ENCODE results near the gene GPHA2. TPM values are rescaled to one million over a fixed set of nuclear protein-coding genes. Genes with fewer than 3 reads are reported as not detected.

GPHA2 gene
- polyA plus RNA-seq, 3 donors: 3.6 TPM; not detected in 2

Other genes starting within 250 kb of the GPHA2 start
- 1 to 10 TPM; 1.2 to 4.6 (median 2.7) TPM for gene NRXN2, start 212.7 kb downstream of the GPHA2 start, polyA plus RNA-seq
- 10 to 100 TPM in 2 of 3 donors, 1 to 10 TPM in 1; 9.8 to 96.4 (median 26.9) TPM for gene RASGRP2, start 191.8 kb downstream of the GPHA2 start, polyA plus RNA-seq
- 1 to 10 TPM; 3.2 to 9.6 (median 8.7) TPM for gene PYGM, start 175.9 kb downstream of the GPHA2 start, polyA plus RNA-seq
- gene SF1, start 157.4 kb downstream of the GPHA2 start, polyA plus RNA-seq: 100 to 1,000 TPM in 2 of 3 donors, 10 to 100 TPM in 1; 51.6 to 156 (median 124) TPM
- gene MAP4K2, start 132.7 kb downstream of the GPHA2 start, polyA plus RNA-seq: 10 to 100 TPM in 2 of 3 donors, 1 to 10 TPM in 1; 6.4 to 23.2 (median 15.4) TPM
- 10 to 100 TPM; 13.9 to 15.7 (median 14.6) TPM for gene MEN1, start 125.3 kb downstream of the GPHA2 start, polyA plus RNA-seq
- gene CDC42BPG, start 91.2 kb downstream of the GPHA2 start, polyA plus RNA-seq: 1 to 10 TPM in 2 of 3 donors, under 1 TPM in 1; 0.90 to 9.7 (median 1.4) TPM
- 10 to 100 TPM; 10.3 to 68.5 (median 22.9) TPM for gene EHD1, start 57.3 kb downstream of the GPHA2 start, polyA plus RNA-seq
- gene ATG2A, start 18.7 kb downstream of the GPHA2 start, polyA plus RNA-seq: 10 to 100 TPM; 12.4 to 14.7 (median 14.5) TPM
- gene PPP2R5B, start 11.2 kb downstream of the GPHA2 start, polyA plus RNA-seq: 10 to 100 TPM in 2 of 3 donors, 1 to 10 TPM in 1; 10.0 to 17.9 (median 13.0) TPM
- gene MAJIN, start 36.2 kb upstream of the GPHA2 start, polyA plus RNA-seq: under 1 TPM in 1 of 3 donors, not detected in 2; 0.08 TPM
- gene BATF2, start 61.1 kb upstream of the GPHA2 start, polyA plus RNA-seq: 1 to 10 TPM; 1.2 to 7.4 (median 5.5) TPM
- gene ARL2, start 78.3 kb upstream of the GPHA2 start, polyA plus RNA-seq: 100 to 1,000 TPM in 2 of 3 donors, 10 to 100 TPM in 1; 57.9 to 226 (median 169) TPM
- 10 to 100 TPM; 14.3 to 27.7 (median 25.3) TPM for gene SNX15, start 91.5 kb upstream of the GPHA2 start, polyA plus RNA-seq
- 10 to 100 TPM in 1 of 3 donors, 1 to 10 TPM in 2; 7.8 to 10.7 (median 7.9) TPM for gene SAC3D1, start 105.3 kb upstream of the GPHA2 start, polyA plus RNA-seq
- gene NAALADL1, start 122.7 kb upstream of the GPHA2 start, polyA plus RNA-seq: 10 to 100 TPM in 2 of 3 donors, 1 to 10 TPM in 1; 3.1 to 28.8 (median 12.0) TPM
- gene CDCA5, start 148.1 kb upstream of the GPHA2 start, polyA plus RNA-seq: 1 to 10 TPM in 1 of 3 donors, under 1 TPM in 2; 0.39 to 1.3 (median 0.52) TPM
- 10 to 100 TPM; 29.7 to 40.9 (median 35.5) TPM for gene ZFPL1, start 148.3 kb upstream of the GPHA2 start, polyA plus RNA-seq
- gene VPS51, start 160.3 kb upstream of the GPHA2 start, polyA plus RNA-seq: 100 to 1,000 TPM; 109 to 192 (median 128) TPM
- 100 to 1,000 TPM in 1 of 3 donors, 10 to 100 TPM in 2; 25.3 to 151 (median 78.4) TPM for gene TM7SF2, start 176.0 kb upstream of the GPHA2 start, polyA plus RNA-seq
- 10 to 100 TPM in 2 of 3 donors, 1 to 10 TPM in 1; 5.1 to 15.1 (median 12.3) TPM for gene ZNHIT2, start 181.8 kb upstream of the GPHA2 start, polyA plus RNA-seq
- gene FAU, start 186.2 kb upstream of the GPHA2 start, polyA plus RNA-seq: 1,000 to 10,000 TPM in 1 of 3 donors, 100 to 1,000 TPM in 2; 732 to 1,153 (median 967) TPM
- 10 to 100 TPM; 22.3 to 32.5 (median 30.9) TPM for gene MRPL49, start 186.4 kb upstream of the GPHA2 start, polyA plus RNA-seq
- 10 to 100 TPM; 17.0 to 43.7 (median 31.3) TPM for gene SYVN1, start 198.6 kb upstream of the GPHA2 start, polyA plus RNA-seq
- gene SPDYC, start 234.3 kb upstream of the GPHA2 start, polyA plus RNA-seq: not detected
- gene CAPN1, start 246.0 kb upstream of the GPHA2 start, polyA plus RNA-seq: 10 to 100 TPM; 54.6 to 82.1 (median 75.0) TPM

All from adipose tissue (tissue), 3 donors.